IMR-90 (cell line): ENCODE data around the gene LRP3. TPM values are rescaled to one million over a fixed set of nuclear protein-coding genes. Genes with fewer than 3 reads are reported as not detected.
A peak's percentile ranks its signal among the peaks of the same experiment; 100 is the strongest.

Source experiments
- ATAC-seq: fragments of 200-7000 bp; cut with Tn5 transposase; 2 replicates; pipeline ENCODE4 v1.9.1; 2020; ENCODE audit warnings: low read depth, mild to moderate bottlenecking, moderate library complexity
- Bru-seq: library from RNA; stranded (reverse); fragments of 400-500 nt; gene quantifications from one replicate; lab custom pipeline; 2021; lab: Mats Ljungman, UMichigan
- BruChase-seq, 2 experiments: library from RNA; stranded (reverse); fragments of 400-500 nt; gene quantifications; one replicate each; lab custom pipeline; 2021; lab: Mats Ljungman, UMichigan
- BruUV-seq: library from RNA; stranded (reverse); fragments of 400-500 nt; replicated peaks from 2 replicates; lab custom pipeline; 2021; lab: Mats Ljungman, UMichigan
- CTCF ChIA-PET: fragments of 300-600 bp; formaldehyde crosslinking; extraction: SDS; loops from one replicate; lab custom pipeline; 2021; ENCODE audit warnings: antibody characterized with exemption; lab: Yijun Ruan, JAX
- POLR2A ChIA-PET: fragments of 300-600 bp; sonication (Branson Sonifier 250); formaldehyde crosslinking; loops from one replicate; lab custom pipeline; 2022; ENCODE audit warnings: antibody characterized with exemption; ENCODE audit not compliant: unreplicated experiment; lab: Charles Lee
- DNase-seq: peaks from one replicate; pipeline ENCODE4 v3.0.0; 2013
- H2AFZ ChIP-seq: replicated peaks from 2 replicates; pipeline ENCODE3; 2013; ENCODE audit warnings: low read length, mild to moderate bottlenecking; ENCODE audit not compliant: poor library complexity
- H2AK5ac ChIP-seq: 2 replicates; pipeline ENCODE4 v1.6.1; 2013; ENCODE audit warnings: low read depth, low read length, inconsistent platforms
- H2AK9ac ChIP-seq: replicated peaks from 2 replicates; pipeline ENCODE3; 2013; ENCODE audit warnings: mild to moderate bottlenecking, low read depth, low read length, moderate library complexity; ENCODE audit not compliant: poor library complexity
- H2BK120ac ChIP-seq: 2 replicates; pipeline ENCODE4 v1.6.1; 2013; ENCODE audit warnings: low read depth, low read length, inconsistent platforms
- H2BK15ac ChIP-seq: 3 replicates; pipeline ENCODE4 v1.6.1; 2013; ENCODE audit warnings: low read depth, low read length, inconsistent platforms
- H2BK20ac ChIP-seq: 2 replicates; pipeline ENCODE4 v1.6.1; 2013; ENCODE audit warnings: low read depth, mild to moderate bottlenecking, inconsistent platforms, low read length, moderate library complexity
- H2BK5ac ChIP-seq: 2 replicates; pipeline ENCODE4 v1.6.1; 2013; ENCODE audit warnings: mild to moderate bottlenecking, low read depth, low read length, inconsistent platforms; ENCODE audit not compliant: poor library complexity, severe bottlenecking
- H3K14ac ChIP-seq: replicated peaks from 2 replicates; pipeline ENCODE4 v1.6.1; 2013; ENCODE audit warnings: low read depth, low read length, inconsistent platforms
- H3K18ac ChIP-seq: 2 replicates; pipeline ENCODE4 v1.6.1; 2013; ENCODE audit warnings: low read depth, low read length, control low read depth
- H3K23ac ChIP-seq: 2 replicates; pipeline ENCODE4 v1.6.1; 2013; ENCODE audit warnings: low read depth, low read length, inconsistent platforms
- H3K27ac ChIP-seq: 2 replicates; pipeline ENCODE4 v1.5.1; 2013; ENCODE audit warnings: mild to moderate bottlenecking, control low read depth, low read length; ENCODE audit not compliant: insufficient read depth
- H3K27me3 ChIP-seq: 2 replicates; pipeline ENCODE4 v1.6.1; 2013; ENCODE audit warnings: low read length; ENCODE audit not compliant: control insufficient read depth, insufficient read depth
- H3K36me3 ChIP-seq: 2 replicates; pipeline ENCODE4 v1.6.1; 2013; ENCODE audit warnings: low read length, mixed read lengths; ENCODE audit not compliant: control insufficient read depth, insufficient read depth
- H3K4ac ChIP-seq: 2 replicates; pipeline ENCODE4 v1.6.1; 2013; ENCODE audit warnings: low read depth, low read length, inconsistent platforms
- H3K4me1 ChIP-seq: 2 replicates; pipeline ENCODE4 v1.6.1; 2013; ENCODE audit warnings: low read length, mixed read lengths; ENCODE audit not compliant: control insufficient read depth, insufficient read depth
- H3K4me2 ChIP-seq: 2 replicates; pipeline ENCODE4 v1.6.1; 2013; ENCODE audit warnings: low read depth, mild to moderate bottlenecking, control low read depth, low read length, moderate library complexity
- H3K4me3 ChIP-seq: 2 replicates; pipeline ENCODE4 v1.5.1; 2013; ENCODE audit warnings: low read depth, mild to moderate bottlenecking, control low read depth, low read length, moderate library complexity; ENCODE audit not compliant: insufficient read depth
- H3K56ac ChIP-seq: 2 replicates; pipeline ENCODE4 v1.6.1; 2013; ENCODE audit warnings: low read length, inconsistent platforms; ENCODE audit not compliant: insufficient read depth; ENCODE audit errors: extremely low read depth
- H3K79me1 ChIP-seq, 2 experiments: 2 replicates each; pipeline ENCODE4 v1.6.1; 2013; ENCODE audit warnings: low read length in 2 of 2, inconsistent platforms in 1 of 2, low read depth in 1 of 2
- H3K9ac ChIP-seq: 2 replicates; pipeline ENCODE4 v1.6.1; 2013; ENCODE audit warnings: low read depth, low read length, control low read depth
- H3K9me1 ChIP-seq: 2 replicates; pipeline ENCODE4 v1.6.1; 2013; ENCODE audit warnings: low read length, inconsistent platforms; ENCODE audit not compliant: insufficient read depth
- H3K9me3 ChIP-seq: 2 replicates; pipeline ENCODE4 v1.6.1; 2013; ENCODE audit warnings: low read length; ENCODE audit not compliant: control insufficient read depth, insufficient read depth
- H4K20me1 ChIP-seq: 2 replicates; pipeline ENCODE4 v1.6.1; 2013; ENCODE audit warnings: low read length, inconsistent platforms; ENCODE audit not compliant: insufficient read depth
- H4K5ac ChIP-seq: 2 replicates; pipeline ENCODE4 v1.6.1; 2013; ENCODE audit warnings: mild to moderate bottlenecking, low read depth, low read length, control low read depth
- H4K8ac ChIP-seq, 2 experiments: 2 replicates each; pipeline ENCODE4 v1.6.1; 2013; ENCODE audit warnings: low read depth in 2 of 2, low read length in 2 of 2, control low read depth in 1 of 2, inconsistent platforms in 1 of 2
- H4K91ac ChIP-seq: 2 replicates; pipeline ENCODE4 v1.6.1; 2013; ENCODE audit warnings: low read depth, low read length, inconsistent platforms; ENCODE audit not compliant: insufficient read depth
- CEBPB ChIP-seq: IDR thresholded peaks from 2 replicates; pipeline ENCODE4 v1.6.1; 2012; ENCODE audit warnings: low read depth, low read length, improper control_type of control experiment
- FOS ChIP-seq: fragments of 150-350 bp; IDR thresholded peaks from 2 replicates; pipeline ENCODE4 v1.6.1; 2016; ENCODE audit warnings: low read depth, low read length
- MAZ ChIP-seq: IDR thresholded peaks from 2 replicates; pipeline ENCODE4 v1.6.1; 2012; ENCODE audit warnings: low read depth, mild to moderate bottlenecking, low read length, improper control_type of control experiment, moderate library complexity, borderline replicate concordance
- USF2 ChIP-seq: fragments of 150-350 bp; IDR thresholded peaks from 2 replicates; pipeline ENCODE4 v1.6.1; 2017; ENCODE audit warnings: mild to moderate bottlenecking, antibody characterized with exemption, low read length, low read depth
- WGBS, 2 experiments: methylation state at CpG; one replicate each; pipeline versions ENCODE4 v1.1.5 to v1.1.7; 2013; ENCODE audit warnings: missing lambda C conversion rate in 2 of 2; ENCODE audit not compliant: insufficient read length in 1 of 2; ENCODE audit errors: extremely low coverage in 2 of 2; 5-methylcytosine and 5-hydroxymethylcytosine counted together
- dilution Hi-C: fragments of 300-500 bp; cut with HindIII; formaldehyde crosslinking; loops from one replicate; pipeline ENCODE4 v1.14.3; 2018; ENCODE audit warnings: low sequenced_read_pairs; ENCODE audit not compliant: unreplicated experiment
- in situ Hi-C: fragments of 300-500 bp; cut with MboI; formaldehyde crosslinking; loops from 3 replicates; pipeline ENCODE4 v1.14.3; 2019; ENCODE audit warnings: low sequenced_read_pairs, inconsistent platforms, mixed read lengths
- intact Hi-C: fragments of 100-400 bp; cut with micrococcal nuclease; formaldehyde crosslinking; loops from 2 replicates; pipeline ENCODE4 v1.10.0; 2022
- long read RNA-seq: library from polyadenylated mRNA; unstranded; transcript quantifications from one replicate; pipeline ENCODE4 v2.0.0, GENCODE V29; 2021; ENCODE audit not compliant: unreplicated experiment
- polyA plus RNA-seq, 3 experiments: library from polyadenylated mRNA; depleted of rRNA; stranded (reverse); fragments of >200 nt; gene quantifications; 2 replicates each; pipeline ENCODE4 v1.2.3, GENCODE V29; 2012; ENCODE audit warnings: low replicate concordance in 1 of 3
- total RNA-seq: library from RNA; depleted of rRNA; stranded (reverse); fragments of >200 nt; gene quantifications from 2 replicates; pipeline ENCODE4 v1.2.3, GENCODE V29; 2012; rRNA removed

The LRP3 gene, protein sequence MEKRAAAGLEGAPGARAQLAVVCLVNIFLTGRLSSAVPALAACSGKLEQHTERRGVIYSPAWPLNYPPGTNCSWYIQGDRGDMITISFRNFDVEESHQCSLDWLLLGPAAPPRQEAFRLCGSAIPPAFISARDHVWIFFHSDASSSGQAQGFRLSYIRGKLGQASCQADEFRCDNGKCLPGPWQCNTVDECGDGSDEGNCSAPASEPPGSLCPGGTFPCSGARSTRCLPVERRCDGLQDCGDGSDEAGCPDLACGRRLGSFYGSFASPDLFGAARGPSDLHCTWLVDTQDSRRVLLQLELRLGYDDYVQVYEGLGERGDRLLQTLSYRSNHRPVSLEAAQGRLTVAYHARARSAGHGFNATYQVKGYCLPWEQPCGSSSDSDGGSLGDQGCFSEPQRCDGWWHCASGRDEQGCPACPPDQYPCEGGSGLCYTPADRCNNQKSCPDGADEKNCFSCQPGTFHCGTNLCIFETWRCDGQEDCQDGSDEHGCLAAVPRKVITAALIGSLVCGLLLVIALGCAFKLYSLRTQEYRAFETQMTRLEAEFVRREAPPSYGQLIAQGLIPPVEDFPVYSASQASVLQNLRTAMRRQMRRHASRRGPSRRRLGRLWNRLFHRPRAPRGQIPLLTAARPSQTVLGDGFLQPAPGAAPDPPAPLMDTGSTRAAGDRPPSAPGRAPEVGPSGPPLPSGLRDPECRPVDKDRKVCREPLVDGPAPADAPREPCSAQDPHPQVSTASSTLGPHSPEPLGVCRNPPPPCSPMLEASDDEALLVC
- total RNA-seq = 8.4 and 8.6 TPM in 2 replicates
- 20.2 and 25.7 TPM in 2 replicates for polyA plus RNA-seq (2012; rRNA removed)
- 7.1 and 20.6 TPM in 2 replicates for polyA plus RNA-seq (2012; cell fraction: cytosol; rRNA removed)
- 7.3 and 27.0 TPM in 2 replicates for polyA plus RNA-seq (2012; cell fraction: nucleus; rRNA removed; ENCODE audit: low replicate concordance)
- Bru-seq, nascent RNA = percentile 42 among the genes with signal in this experiment
- BruChase-seq, experiment 1, labeled RNA remaining after a 6-hour chase = percentile 41 among the genes with signal in this experiment
- BruChase-seq, experiment 2, labeled RNA remaining after a 2-hour chase = percentile 41 among the genes with signal in this experiment
- long read RNA-seq, transcript LRP3-201 (7 exons, 3,807 nt) = major isoform, 57 of 92 reads
- long read RNA-seq, transcript LRP3-203 (3 exons, 3,278 nt) = minor isoform, 9 of 92 reads
- long read RNA-seq, partial matches to known transcripts = 11 of 92 reads
- long read RNA-seq, other reads (novel, unspliced or antisense) = 15 of 92 reads

GRCh38 chr19:33193865-33194362 is at the start of gene LRP3:
Gene LRP3, plus strand, starts transcription at chr19:33194330. Its CDS starts 456 bp downstream, at chr19:33194786.
- H2AK5ac ChIP-seq = no peak within 1 kb of the TSS

More at GRCh38 chr19:33193865-33194362, at the start of gene LRP3:
- H3K4ac ChIP-seq = no peak within 1 kb of the TSS; the same call in 1 of the 2 replicates
- no peak for TF ChIP-seq MAZ
- peak; percentile 73; the same call in 1 of the 2 replicates for TF ChIP-seq USF2
- no peak for TF ChIP-seq FOS
- no peak for TF ChIP-seq CEBPB
- H3K4me2 ChIP-seq = peak within 1 kb of the TSS; percentile 79
- H4K20me1 ChIP-seq = peaks cover 8% of the 10 kb centered on the region; the same call in 1 of the 2 replicates
- H3K4me1 ChIP-seq = peaks cover 3% of the 10 kb centered on the region; the same call in 1 of the 2 replicates
- H3K36me3 ChIP-seq = no peaks in the 10 kb centered on the region
- DNase-seq = peak; percentile 11
- intact Hi-C loops (no loop called here), dilution Hi-C loops (no loop called here), in situ Hi-C loops (no loop called here)
- ATAC-seq = peak; percentile 76
- no peaks in the 10 kb centered on the region for H3K9me1 ChIP-seq
- 15% methylated on average over 4 of the region's 50 CpGs; no CpG with 5 or more reads in 1 of the 2 experiments for WGBS, 2 experiments
- no peaks in the 10 kb centered on the region for H3K9me3 ChIP-seq
- H2AFZ ChIP-seq = peak within 1 kb of the TSS; percentile 85
- no peak within 1 kb of the TSS; the same call in 1 of the 2 replicates for H3K18ac ChIP-seq
- 0 out of 2 replicates have a peak within 1 kb of the TSS, but pooled peaks have one; percentile 38 for H3K23ac ChIP-seq
- peaks cover 0 to 10% of the 10 kb centered on the region in 2 experiments; a peak in 1 of 4 replicates for H3K79me1 ChIP-seq
- H3K27me3 ChIP-seq = peaks cover 10% of the 10 kb centered on the region; the same call in 1 of the 2 replicates
- no peak within 1 kb of the TSS for H2BK5ac ChIP-seq
- peak within 1 kb of the TSS in 1 of 2 experiments; percentile 17; a peak in 1 of 4 replicates for H4K8ac ChIP-seq
- H2AK9ac ChIP-seq = peak within 1 kb of the TSS; percentile 44
- H4K5ac ChIP-seq = no peak within 1 kb of the TSS
- H2BK20ac ChIP-seq = no peak within 1 kb of the TSS
- BruUV-seq = no TSS peak
- no peak within 1 kb of the TSS for H4K91ac ChIP-seq
- H3K14ac ChIP-seq = no peak within 1 kb of the TSS
- H3K56ac ChIP-seq = no peak within 1 kb of the TSS
- H3K4me3 ChIP-seq = peak within 1 kb of the TSS; percentile 71
- ChIA-PET POLR2A (no interaction called here), CTCF (no interaction called here)
- peak within 1 kb of the TSS; percentile 37; the same call in 1 of the 2 replicates for H3K27ac ChIP-seq
- no peak within 1 kb of the TSS for H2BK15ac ChIP-seq
- no peak within 1 kb of the TSS for H2BK120ac ChIP-seq
- H3K9ac ChIP-seq = peak within 1 kb of the TSS; percentile 56; the same call in 1 of the 2 replicates
